Kidney (tissue), 14 donors: Measurements from ENCODE around the gene TMEM218. TPM values are rescaled to one million over a fixed set of nuclear protein-coding genes. Genes with fewer than 3 reads are reported as not detected.

ENCODE experiments used
- DNase-seq, 5 donors: peaks; one replicate each; pipeline ENCODE4 v3.0.0-alpha.2; 2013 to 2020
- FAIRE-seq: peaks from 2 replicates; lab custom pipeline; 2012; peaks lifted over from hg19 to GRCh38; lab: Jason Lieb, UNC
- H3K27ac ChIP-seq, 2 donors: one replicate each; pipeline ENCODE4 v1.7.0; 2013; ENCODE audit warnings: low read depth in 2 of 2, low read length in 2 of 2, inconsistent platforms in 1 of 2
- H3K27me3 ChIP-seq: one replicate; pipeline ENCODE4 v1.7.1; 2013; ENCODE audit warnings: low read length, inconsistent platforms; ENCODE audit not compliant: control insufficient read depth, insufficient read depth
- H3K36me3 ChIP-seq, 3 donors: one replicate each; pipeline versions ENCODE4 v1.7.0 to v1.7.1; 2013; ENCODE audit warnings: low read length in 3 of 3, control low read depth in 1 of 3, inconsistent platforms in 1 of 3; ENCODE audit not compliant: insufficient read depth in 3 of 3, control insufficient read depth in 2 of 3
- H3K4me1 ChIP-seq, 3 donors: one replicate each; pipeline versions ENCODE4 v1.7.0 to v1.7.1; 2013; ENCODE audit warnings: low read length in 3 of 3, inconsistent platforms in 1 of 3, low read depth in 1 of 3; ENCODE audit not compliant: control insufficient read depth in 2 of 3, insufficient read depth in 2 of 3
- H3K4me3 ChIP-seq, 3 donors: one replicate each; pipeline versions ENCODE4 v1.7.0 to v1.8.1; 2013; ENCODE audit warnings: low read length in 3 of 3, control low read depth in 1 of 3, inconsistent platforms in 1 of 3
- H3K9ac ChIP-seq, 3 donors: one replicate each; pipeline versions ENCODE4 v1.7.0 to v1.7.1; 2013; ENCODE audit warnings: low read length in 3 of 3, control low read depth in 1 of 3, inconsistent platforms in 1 of 3
- H3K9me3 ChIP-seq, 3 donors: one replicate each; pipeline versions ENCODE4 v1.7.0 to v1.7.1; 2013; ENCODE audit warnings: low read length in 3 of 3, control low read depth in 1 of 3, inconsistent platforms in 1 of 3; ENCODE audit not compliant: control insufficient read depth in 2 of 3, insufficient read depth in 1 of 3
- intact Hi-C: fragments of 100-400 bp; cut with DNase I; formaldehyde crosslinking; loops from one replicate; pipeline ENCODE4 v1.11.1; 2022
- polyA plus RNA-seq: library from polyadenylated mRNA; stranded (reverse); fragments of 350-450 nt; fragmentation: Illumina TruSeq; extraction: RNeasy Lipid Tissue Mini Kit (QIAGEN cat#74804); gene quantifications from one replicate; pipeline ENCODE4 v1.2.3, GENCODE V29; 2014; ENCODE audit warnings: low read depth, low replicate concordance; ENCODE audit not compliant: insufficient read depth
- total RNA-seq: library from RNA; stranded (reverse); fragmentation: NEBNext Ultra II Directional; extraction: Animal tissue kit (Norgen Biotek cat#: 25700); gene quantifications from one replicate; pipeline ENCODE4 v1.2.1, GENCODE V29; 2021
- TF ChIP-seq, protein P1 (sequence below): IDR thresholded peaks from 3 replicates; pipeline ENCODE4 v1.5.1; 2012; ENCODE audit warnings: mild to moderate bottlenecking, moderate library complexity, borderline replicate concordance; ENCODE audit not compliant: insufficient read depth; ENCODE audit errors: extremely low read depth
- donor health status: control.
- donor health status: control.
- donor health status: control.
- donor health status: control.
- donor health status: control.
- donor health status: DM: yes; HTN: yes; CAD: no.
- donor health status: Normal renal cell carcinoma (clear cell type).

The TMEM218 gene
- total and polyA plus RNA-seq, 2 donors from 2014 or later: 22.9 to 33.4 TPM

DNA sequence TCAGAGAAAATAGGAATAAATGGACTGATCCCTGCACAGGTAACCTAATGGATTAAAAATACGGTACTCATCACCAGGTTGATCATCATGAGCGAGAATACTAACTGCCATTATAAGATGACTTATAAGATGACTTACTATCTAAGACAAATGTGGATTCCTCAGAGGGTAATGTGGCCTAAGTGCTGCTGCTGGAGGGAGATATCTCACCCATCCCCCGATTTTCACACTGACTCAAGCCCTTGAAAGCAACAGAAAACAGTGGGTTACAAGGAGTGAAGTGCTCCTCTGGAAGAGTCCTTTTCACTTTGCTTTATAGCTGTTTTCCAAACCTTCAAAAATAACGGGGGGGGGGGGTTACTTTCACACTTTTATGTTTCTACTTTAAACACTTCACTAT is 920 bp downstream of the TMEM218 start:
- Histone ChIP-seq H3K27me3 (no peaks in the 10 kb centered on the region), H3K27ac (no peak overlapping the region), H3K9ac (peak overlapping the region; percentile 10 to 85 (median 71)), H3K36me3 (no peaks in the 10 kb centered on the region), H3K9me3 (no peaks in the 10 kb centered on the region), H3K4me3 (peak overlapping the region; percentile 9 to 85 (median 82)), H3K4me1 (peaks cover 0 to 6% (median 6%) of the 10 kb centered on the region in 3 donors)
- intact Hi-C loops: no loop called here
- FAIRE-seq: no peak
- TF ChIP-seq, protein P1, sequence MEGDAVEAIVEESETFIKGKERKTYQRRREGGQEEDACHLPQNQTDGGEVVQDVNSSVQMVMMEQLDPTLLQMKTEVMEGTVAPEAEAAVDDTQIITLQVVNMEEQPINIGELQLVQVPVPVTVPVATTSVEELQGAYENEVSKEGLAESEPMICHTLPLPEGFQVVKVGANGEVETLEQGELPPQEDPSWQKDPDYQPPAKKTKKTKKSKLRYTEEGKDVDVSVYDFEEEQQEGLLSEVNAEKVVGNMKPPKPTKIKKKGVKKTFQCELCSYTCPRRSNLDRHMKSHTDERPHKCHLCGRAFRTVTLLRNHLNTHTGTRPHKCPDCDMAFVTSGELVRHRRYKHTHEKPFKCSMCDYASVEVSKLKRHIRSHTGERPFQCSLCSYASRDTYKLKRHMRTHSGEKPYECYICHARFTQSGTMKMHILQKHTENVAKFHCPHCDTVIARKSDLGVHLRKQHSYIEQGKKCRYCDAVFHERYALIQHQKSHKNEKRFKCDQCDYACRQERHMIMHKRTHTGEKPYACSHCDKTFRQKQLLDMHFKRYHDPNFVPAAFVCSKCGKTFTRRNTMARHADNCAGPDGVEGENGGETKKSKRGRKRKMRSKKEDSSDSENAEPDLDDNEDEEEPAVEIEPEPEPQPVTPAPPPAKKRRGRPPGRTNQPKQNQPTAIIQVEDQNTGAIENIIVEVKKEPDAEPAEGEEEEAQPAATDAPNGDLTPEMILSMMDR: no peak
- peak in 1 of 5 donors; percentile 16 for DNase-seq

- H3K27me3 ChIP-seq: no peaks in the 10 kb centered on the region
- peaks cover 0 to 6% (median 6%) of the 10 kb centered on the region in 3 donors for H3K4me1 ChIP-seq
- intact Hi-C loops: no loop called here
- TF ChIP-seq, protein P1: no peak
- no peak overlapping the region for H3K9ac ChIP-seq
- no peaks in the 10 kb centered on the region for H3K36me3 ChIP-seq
- H3K27ac ChIP-seq: no peak overlapping the region
- H3K9me3 ChIP-seq: no peaks in the 10 kb centered on the region
- FAIRE-seq (no peak), DNase-seq (no peak)
- H3K4me3 ChIP-seq: no peak overlapping the region
Measured at GRCh38 chr11:125108469-125108868, 3.0 kb downstream of the TMEM218 start.

DNA sequence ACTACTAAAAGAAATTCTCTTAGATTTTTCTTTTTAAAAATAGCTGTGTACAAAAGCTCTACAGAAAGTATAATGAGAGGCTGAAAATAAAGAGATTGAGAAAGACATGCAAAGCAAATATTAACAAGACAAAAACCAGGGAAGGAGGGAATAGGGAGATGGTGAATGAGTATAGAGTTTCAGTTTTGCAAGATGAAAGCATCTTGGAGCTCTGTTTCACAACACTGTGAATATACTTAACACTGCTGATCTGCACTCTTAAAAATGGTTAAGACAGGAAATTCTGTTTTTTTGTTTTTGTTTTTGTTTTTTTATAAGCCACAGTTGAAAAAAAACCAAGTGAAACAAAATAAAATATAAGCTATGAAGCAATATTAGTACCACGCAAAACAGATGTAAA is 5.5 kb downstream of the TMEM218 start:
- H3K4me3 ChIP-seq: no peak overlapping the region
- DNase-seq: no peak
- FAIRE-seq: no peak
- TF ChIP-seq, protein P1: no peak
- no peaks in the 10 kb centered on the region for H3K27me3 ChIP-seq
- H3K9me3 ChIP-seq: no peaks in the 10 kb centered on the region
- H3K27ac ChIP-seq: no peak overlapping the region
- H3K36me3 ChIP-seq: no peaks in the 10 kb centered on the region
- H3K4me1 ChIP-seq: peaks cover 0 to 6% (median 2%) of the 10 kb centered on the region in 3 donors
- H3K9ac ChIP-seq: no peak overlapping the region
- intact Hi-C loops: no loop called here

- intact Hi-C loops: no loop called here
- no peaks in the 10 kb centered on the region for H3K9me3 ChIP-seq
- FAIRE-seq (no peak), DNase-seq (no peak)
- H3K9ac ChIP-seq: no peak overlapping the region
- peaks cover 0 to 2% (median 0%) of the 10 kb centered on the region in 3 donors for H3K36me3 ChIP-seq
- no peaks in the 10 kb centered on the region for H3K4me1 ChIP-seq
- H3K27me3 ChIP-seq: no peaks in the 10 kb centered on the region
- no peak overlapping the region for H3K4me3 ChIP-seq
- H3K27ac ChIP-seq: no peak overlapping the region
- TF ChIP-seq, protein P1: no peak
Measured at GRCh38 chr11:125102510-125102909, 8.9 kb downstream of the TMEM218 start.
